PFSK-1 (cell line): ENCODE data around the gene PPP1R3C.

Experiments
- FOXP2 ChIP-seq: optimal IDR thresholded peaks from 2 replicates; pipeline ENCODE3; 2011; ENCODE audit warnings: borderline replicate concordance, control low read depth, inconsistent platforms; ENCODE audit not compliant: insufficient read depth; ENCODE audit errors: extremely low read length, extremely low read depth
- POLR2AphosphoS5 ChIP-seq: IDR thresholded peaks from 2 replicates; pipeline ENCODE4 v1.6.1; 2012; ENCODE audit warnings: low read depth, mild to moderate bottlenecking, control low read depth, low read length, moderate library complexity
- REST ChIP-seq, 2 experiments: IDR thresholded peaks; 2 replicates each; pipeline versions ENCODE4 v1.6.1 to v1.8.0; 2011 to 2012; ENCODE audit warnings: low read depth in 2 of 2, low read length in 2 of 2, control low read depth in 1 of 2, inconsistent platforms in 1 of 2, mild to moderate bottlenecking in 1 of 2, moderate library complexity in 1 of 2; ENCODE audit not compliant: insufficient read depth in 1 of 2
- SIN3A ChIP-seq: IDR thresholded peaks from 2 replicates; pipeline ENCODE4 v1.6.1; 2012; ENCODE audit warnings: mild to moderate bottlenecking, low read length, moderate library complexity, borderline replicate concordance; ENCODE audit not compliant: insufficient read depth
- TAF1 ChIP-seq: IDR thresholded peaks from 2 replicates; pipeline ENCODE4 v1.6.1; 2012; ENCODE audit warnings: low read length, control low read depth, borderline replicate concordance; ENCODE audit not compliant: insufficient read depth

Gene PPP1R3C

DNA sequence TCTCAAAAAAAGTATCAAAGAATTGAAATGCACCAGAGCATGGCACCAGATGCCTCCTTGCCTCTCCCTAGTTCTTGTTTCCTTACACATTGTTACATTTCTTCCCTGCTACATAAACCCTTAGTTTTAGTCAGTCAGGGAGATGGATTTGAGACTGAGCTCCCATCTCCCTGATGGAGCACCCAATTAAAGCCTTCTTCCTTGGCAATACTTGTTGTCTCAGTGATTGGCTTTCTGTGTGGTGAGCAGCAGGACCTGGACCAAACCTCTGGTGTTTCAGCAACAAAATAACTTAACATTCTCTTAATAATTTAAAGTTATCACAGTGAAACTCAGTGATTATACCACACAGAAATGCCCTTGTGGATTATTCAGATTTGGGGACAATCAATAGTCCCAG lies 26.9 kb downstream of the PPP1R3C start:
- TF ChIP-seq TAF1 = no peak
- TF ChIP-seq REST (IDR thresholded peaks at IDR 0.05; ENCODE audit: insufficient read depth in 1 of 2, low read depth in 2 of 2, low read length in 2 of 2) = no peak
- TF ChIP-seq POLR2AphosphoS5 = no peak
- no peak for TF ChIP-seq SIN3A
- TF ChIP-seq FOXP2 = no peak

GRCh38 chr10:91604553-91605534 lies 28.0 kb downstream of the PPP1R3C start:
- no peak; the same call in 1 of the 2 replicates for TF ChIP-seq TAF1
- no peak for TF ChIP-seq REST (IDR thresholded peaks at IDR 0.05; ENCODE audit: insufficient read depth in 1 of 2, low read depth in 2 of 2, low read length in 2 of 2)
- TF ChIP-seq POLR2AphosphoS5 = no peak
- no peak for TF ChIP-seq SIN3A
- TF ChIP-seq FOXP2 = no peak

DNA sequence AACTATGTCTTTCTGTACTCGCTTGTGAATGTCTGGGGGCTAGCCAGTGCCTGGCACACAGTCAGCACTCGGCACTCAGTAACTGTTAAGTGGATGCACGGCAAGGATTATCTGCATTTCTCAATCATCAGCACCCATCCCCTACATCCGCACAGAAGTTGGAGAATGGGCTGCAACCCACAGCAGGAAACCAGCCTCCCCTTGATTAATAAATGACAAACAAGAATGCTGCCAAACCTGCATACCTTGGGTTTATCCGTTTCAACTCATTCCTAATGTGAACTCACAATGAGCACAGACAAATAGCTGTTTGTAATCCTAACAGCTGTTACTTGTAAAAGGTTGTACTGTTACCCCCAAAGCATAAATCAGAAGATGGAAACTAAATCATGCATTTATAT lies 28.9 kb downstream of the PPP1R3C start:
- no peak for TF ChIP-seq POLR2AphosphoS5
- TF ChIP-seq SIN3A = no peak
- no peak for TF ChIP-seq TAF1
- no peak for TF ChIP-seq FOXP2
- TF ChIP-seq REST (IDR thresholded peaks at IDR 0.05; ENCODE audit: insufficient read depth in 1 of 2, low read depth in 2 of 2, low read length in 2 of 2) = no peak

DNA sequence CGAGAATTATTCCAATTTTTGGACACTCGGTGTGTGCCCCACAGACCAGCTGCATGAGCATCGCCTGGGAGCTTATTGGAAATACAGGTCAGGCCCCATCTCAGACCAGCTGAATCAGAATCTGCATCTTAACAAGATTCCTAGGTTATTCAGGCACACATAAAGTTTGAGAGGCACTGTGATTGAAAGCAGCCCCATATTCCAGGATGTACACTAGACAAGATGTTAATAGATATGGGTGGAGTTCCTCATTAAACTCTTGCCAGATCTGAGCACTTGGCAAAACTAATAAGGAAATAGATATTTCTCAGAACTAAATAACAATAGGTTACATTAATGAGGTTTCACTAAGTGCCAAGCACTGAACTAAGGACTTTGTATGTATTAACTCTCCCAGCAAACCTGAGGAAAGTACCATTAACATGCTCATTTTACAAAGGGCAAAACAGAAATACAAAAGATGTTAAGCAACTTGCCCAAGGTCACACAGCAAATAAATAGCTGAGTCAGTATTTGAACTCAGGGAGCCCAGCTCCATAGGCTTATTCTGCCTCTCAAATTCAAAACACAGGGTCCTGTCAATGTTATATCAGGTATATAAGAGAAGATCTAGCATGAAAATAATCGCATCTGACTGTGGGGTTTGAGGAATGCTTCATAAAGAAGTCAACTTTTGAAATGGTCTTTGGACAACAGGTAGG lies 29.9 kb downstream of the PPP1R3C start:
- TF ChIP-seq POLR2AphosphoS5 (no peak), SIN3A (no peak), FOXP2 (no peak)

DNA sequence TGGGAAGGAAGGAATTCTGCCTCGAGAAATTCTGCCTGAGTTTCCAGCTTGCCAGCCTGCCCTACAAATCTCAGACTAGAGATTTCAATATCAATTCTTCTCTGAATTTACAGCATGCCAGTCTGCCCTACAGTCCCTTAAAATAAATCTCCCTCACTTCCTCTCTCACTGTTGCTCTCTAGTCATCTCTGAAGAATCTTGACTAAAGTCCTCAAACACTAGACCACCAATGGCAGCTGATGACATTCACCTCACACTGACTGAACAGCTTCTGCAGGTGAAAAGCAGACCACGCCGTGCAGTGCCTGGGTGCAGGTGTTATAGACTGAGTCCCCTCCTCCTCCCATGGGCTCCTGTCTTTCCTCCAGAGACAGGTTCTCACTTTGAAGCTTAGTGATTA lies 30.4 kb downstream of the PPP1R3C start:
- no peak for TF ChIP-seq SIN3A
- TF ChIP-seq REST (IDR thresholded peaks at IDR 0.05; ENCODE audit: insufficient read depth in 1 of 2, low read depth in 2 of 2, low read length in 2 of 2) = no peak
- TF ChIP-seq FOXP2 = no peak
- TF ChIP-seq POLR2AphosphoS5 = no peak
